GM12892 (cell line): Measurements from ENCODE around the gene ACACB.

Experiments
- DNase-seq: peaks from one replicate; pipeline ENCODE4 v3.0.0; 2011; ENCODE audit not compliant: insufficient read length
- FAIRE-seq: peaks from 2 replicates; lab custom pipeline; 2011; peaks lifted over from hg19 to GRCh38; lab: Jason Lieb, UNC
- POLR2A ChIP-seq: IDR thresholded peaks from 2 replicates; pipeline ENCODE4 v1.6.1; 2011; ENCODE audit warnings: low read depth, low read length, control low read depth
- POLR2AphosphoS5 ChIP-seq: IDR thresholded peaks from 2 replicates; pipeline ENCODE4 v1.6.1; 2011; ENCODE audit warnings: low read depth, low read length, control low read depth
- TAF1 ChIP-seq: IDR thresholded peaks from 2 replicates; pipeline ENCODE4 v1.6.1; 2011; ENCODE audit warnings: low read depth, mild to moderate bottlenecking, control low read depth, low read length, borderline replicate concordance

ACACB gene

DNA sequence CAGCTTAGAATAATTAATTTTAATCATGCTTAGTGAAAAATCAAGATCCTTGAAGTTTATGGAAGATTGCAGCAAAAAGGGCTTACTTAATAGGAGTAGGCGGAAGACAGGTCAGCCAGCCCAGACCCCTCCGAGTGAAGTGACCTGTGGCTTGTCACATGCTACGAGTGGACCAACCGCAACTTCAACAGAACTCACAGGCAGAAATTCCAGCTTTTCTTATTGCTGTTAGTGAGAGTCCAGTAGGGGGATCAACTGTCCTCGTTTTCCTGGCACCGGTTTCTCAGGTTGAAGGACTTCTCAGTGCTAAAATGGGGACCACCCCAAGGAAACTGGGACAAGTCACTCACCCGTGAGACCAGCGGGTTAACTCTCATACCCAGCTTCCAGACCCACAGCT lies 72.9 kb downstream of the ACACB start:
- TF ChIP-seq POLR2AphosphoS5: no peak
- no peak for TF ChIP-seq POLR2A
- no peak for TF ChIP-seq TAF1
- DNase-seq (no peak), FAIRE-seq (no peak)

DNA sequence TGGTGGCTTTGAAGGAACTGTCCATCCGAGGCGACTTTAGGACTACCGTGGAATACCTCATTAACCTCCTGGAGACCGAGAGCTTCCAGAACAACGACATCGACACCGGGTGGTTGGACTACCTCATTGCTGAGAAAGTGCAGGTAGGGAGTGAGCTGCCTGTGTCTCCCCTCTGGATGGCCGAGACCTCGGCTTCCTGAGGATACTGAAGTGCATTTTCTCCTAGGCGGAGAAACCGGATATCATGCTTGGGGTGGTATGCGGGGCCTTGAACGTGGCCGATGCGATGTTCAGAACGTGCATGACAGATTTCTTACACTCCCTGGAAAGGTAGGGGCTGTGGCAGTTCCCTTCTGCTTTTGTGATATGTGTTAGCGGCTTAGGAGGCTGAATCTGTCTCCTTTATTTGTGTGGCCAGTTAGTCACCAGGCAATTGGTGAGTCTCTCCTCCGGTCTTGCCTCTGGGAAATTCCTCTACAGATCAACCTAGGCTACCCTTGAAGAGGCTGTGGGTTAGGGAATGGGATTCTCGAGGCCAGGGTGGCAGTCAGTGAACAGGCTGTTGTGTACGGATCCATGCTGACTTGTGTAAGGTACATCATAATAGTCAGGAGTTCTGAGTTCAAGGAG lies 75.3 kb downstream of the ACACB start:
- TF ChIP-seq POLR2A: no peak
- TF ChIP-seq POLR2AphosphoS5: no peak
- no peak for TF ChIP-seq TAF1
- DNase-seq (no peak), FAIRE-seq (no peak)

DNA sequence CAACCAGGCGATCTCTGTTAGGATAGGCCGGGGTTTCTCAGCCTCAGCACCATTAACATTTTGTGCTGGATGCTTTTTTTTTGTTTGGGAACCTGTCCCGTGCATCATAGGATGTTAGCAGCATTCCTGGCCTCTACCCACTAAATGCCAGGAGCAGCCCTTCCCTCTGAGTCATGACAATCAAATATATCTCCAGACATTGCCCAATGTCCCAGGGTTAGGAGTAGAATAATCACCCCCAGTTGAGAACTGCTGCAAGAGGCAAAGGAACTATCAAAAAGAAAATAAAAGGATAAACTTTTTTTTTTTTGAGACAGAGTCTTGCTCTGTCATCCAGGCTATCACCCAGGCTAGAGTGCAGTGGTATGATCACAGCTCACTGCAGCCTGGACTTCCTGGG lies 76.0 kb downstream of the ACACB start:
- TF ChIP-seq POLR2AphosphoS5 (no peak), TAF1 (no peak), POLR2A (no peak)
- no peak for FAIRE-seq
- DNase-seq: no peak

DNA sequence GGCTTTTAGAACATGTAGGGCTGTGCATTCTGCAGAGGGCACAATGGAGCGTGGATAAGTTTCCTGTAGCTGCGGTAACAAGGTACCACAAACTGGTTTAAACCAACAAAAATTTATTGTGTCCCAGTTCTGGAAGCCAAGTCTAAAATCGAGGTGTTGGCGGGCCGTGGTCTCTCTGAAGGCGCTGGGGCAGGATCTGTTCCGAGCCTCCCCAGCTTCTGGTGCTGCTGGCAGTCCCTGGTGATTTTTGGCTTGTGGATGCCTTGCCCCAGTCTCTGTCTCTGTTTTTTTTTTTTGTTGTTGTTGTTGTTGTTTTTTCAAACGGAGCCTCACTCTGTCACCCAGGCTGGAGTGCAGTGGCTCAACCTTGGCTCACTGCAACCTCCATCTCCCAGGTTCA lies 77.5 kb downstream of the ACACB start:
- no peak for DNase-seq
- FAIRE-seq: no peak
- TF ChIP-seq TAF1 (no peak), POLR2AphosphoS5 (no peak), POLR2A (no peak)

DNA sequence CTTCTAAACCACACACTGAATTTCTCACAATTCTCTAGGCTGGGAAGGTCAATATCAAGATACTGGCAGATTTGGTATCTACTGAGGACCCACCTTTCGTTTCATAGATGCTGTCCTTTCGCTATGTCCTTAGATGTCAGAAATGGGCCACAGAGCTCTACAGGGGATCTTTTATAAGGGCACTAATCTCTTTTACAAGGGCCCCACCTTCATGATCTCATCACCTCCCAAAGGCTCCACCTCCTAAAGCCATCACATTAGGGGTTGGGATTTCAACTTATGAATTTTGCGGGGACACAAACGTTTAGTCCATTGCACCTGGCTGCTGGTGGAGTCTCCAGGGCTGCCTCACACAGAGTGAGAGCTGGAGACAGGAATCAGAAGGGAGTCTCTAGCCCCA lies 79.9 kb downstream of the ACACB start:
- FAIRE-seq (no peak), DNase-seq (no peak)
- no peak for TF ChIP-seq TAF1
- TF ChIP-seq POLR2AphosphoS5: no peak
- no peak for TF ChIP-seq POLR2A

DNA sequence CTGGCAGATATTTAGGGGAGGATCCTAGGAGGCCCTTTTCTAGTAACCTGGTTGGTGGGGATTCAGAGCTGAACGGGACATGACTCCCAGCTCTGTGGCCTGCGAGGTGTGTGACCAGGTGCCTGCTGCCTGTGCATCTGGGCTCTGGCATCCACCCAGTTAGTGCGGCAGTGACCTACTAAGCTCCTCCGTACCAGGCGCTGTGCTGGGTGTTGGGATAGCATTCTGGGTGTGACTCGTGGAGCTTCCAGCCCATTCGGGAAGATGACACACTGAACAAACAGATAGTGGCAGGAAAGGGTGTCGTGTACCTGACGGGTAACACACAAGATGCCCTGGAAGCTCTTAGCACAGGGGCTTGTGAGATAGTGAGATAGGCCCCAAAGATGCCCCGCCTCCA lies 80.9 kb downstream of the ACACB start:
- FAIRE-seq (no peak), DNase-seq (no peak)
- no peak for TF ChIP-seq TAF1
- no peak for TF ChIP-seq POLR2AphosphoS5
- no peak for TF ChIP-seq POLR2A

DNA sequence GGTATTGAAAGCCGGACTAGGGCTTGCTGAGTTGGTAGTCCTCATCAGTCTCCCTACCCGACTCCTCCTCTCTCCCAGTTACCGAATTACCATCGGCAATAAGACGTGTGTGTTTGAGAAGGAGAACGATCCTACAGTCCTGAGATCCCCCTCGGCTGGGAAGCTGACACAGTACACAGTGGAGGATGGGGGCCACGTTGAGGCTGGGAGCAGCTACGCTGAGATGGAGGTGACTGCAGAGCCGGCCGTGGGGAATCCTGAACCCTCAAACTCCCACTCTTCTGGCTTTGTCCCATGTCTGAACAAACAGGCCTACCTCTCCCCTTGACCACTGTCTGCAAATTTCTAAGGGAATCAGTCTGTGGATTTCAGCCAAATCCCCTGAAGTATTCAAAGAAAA lies 82.9 kb downstream of the ACACB start:
- no peak for TF ChIP-seq POLR2A
- TF ChIP-seq POLR2AphosphoS5: no peak
- no peak for TF ChIP-seq TAF1
- FAIRE-seq (no peak), DNase-seq (no peak)

DNA sequence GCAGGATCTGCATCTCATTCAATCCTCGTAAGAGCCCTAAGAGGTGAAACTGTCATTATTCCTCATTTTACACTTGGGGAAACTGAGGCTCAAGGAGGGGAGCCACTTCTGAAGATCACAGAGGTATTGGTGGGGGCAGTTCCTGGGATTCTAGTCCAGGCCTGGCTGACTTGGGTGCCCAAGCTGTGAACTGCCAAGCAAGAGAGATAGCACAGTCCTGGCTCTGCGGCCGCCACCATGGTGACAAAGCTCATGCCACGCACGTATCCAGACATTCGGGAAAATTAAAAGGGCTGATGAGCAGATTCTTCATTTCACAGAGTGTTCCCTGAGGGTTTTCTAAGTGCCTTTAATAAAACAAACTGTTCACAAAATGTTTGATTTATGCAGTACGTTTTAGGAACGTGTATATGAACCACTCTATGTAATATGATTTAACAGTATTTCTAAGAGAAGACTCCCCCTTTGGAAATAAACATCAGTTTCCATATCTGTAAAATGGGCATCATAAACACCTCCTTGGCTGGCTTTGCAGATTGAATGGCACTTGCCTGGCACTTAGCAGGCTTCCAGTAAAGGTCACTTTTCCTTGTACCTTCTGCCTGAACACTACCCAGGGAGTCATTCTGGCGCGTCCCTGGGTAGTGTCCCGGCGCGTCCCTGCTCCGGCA lies 84.6 kb downstream of the ACACB start:
- no peak for TF ChIP-seq POLR2AphosphoS5
- TF ChIP-seq TAF1: no peak
- no peak for TF ChIP-seq POLR2A
- FAIRE-seq (no peak), DNase-seq (no peak)

DNA sequence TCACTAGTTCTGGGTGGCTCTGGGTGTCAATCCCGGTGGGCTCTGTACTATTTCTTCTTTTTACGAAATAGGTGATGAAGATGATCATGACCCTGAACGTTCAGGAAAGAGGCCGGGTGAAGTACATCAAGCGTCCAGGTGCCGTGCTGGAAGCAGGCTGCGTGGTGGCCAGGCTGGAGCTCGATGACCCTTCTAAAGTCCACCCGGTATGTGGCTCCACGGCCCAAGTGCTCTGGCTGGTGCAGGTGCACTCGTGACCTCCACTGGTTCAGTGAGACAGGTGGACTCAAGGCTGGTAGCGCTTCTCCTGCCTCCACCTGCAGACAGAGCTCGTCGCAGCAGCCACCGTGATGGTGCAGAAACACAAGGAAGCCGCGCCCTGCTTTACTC lies 85.1 kb downstream of the ACACB start:
- FAIRE-seq: no peak
- no peak for DNase-seq
- TF ChIP-seq TAF1 (no peak), POLR2AphosphoS5 (no peak), POLR2A (no peak)

DNA sequence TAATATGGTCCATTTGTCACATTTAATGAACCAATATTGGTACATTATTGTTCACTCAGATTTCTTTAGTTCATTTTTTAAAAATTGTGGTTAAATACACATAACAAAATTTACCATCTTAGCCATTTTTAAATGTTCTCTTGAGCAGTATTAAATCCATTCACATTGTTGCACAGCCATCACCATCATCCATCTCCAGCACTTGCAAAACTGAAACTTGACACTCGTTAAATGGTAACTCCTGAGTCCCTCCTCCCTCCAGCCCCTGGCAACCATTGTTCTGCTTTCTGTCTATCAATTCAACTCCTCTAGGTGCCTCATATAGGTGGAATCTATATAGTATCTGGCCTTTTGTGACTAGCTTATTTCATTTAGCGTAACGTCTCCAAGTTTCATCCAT lies 86.4 kb downstream of the ACACB start:
- DNase-seq (no peak), FAIRE-seq (no peak)
- TF ChIP-seq POLR2A: no peak
- TF ChIP-seq TAF1: no peak
- no peak for TF ChIP-seq POLR2AphosphoS5

DNA sequence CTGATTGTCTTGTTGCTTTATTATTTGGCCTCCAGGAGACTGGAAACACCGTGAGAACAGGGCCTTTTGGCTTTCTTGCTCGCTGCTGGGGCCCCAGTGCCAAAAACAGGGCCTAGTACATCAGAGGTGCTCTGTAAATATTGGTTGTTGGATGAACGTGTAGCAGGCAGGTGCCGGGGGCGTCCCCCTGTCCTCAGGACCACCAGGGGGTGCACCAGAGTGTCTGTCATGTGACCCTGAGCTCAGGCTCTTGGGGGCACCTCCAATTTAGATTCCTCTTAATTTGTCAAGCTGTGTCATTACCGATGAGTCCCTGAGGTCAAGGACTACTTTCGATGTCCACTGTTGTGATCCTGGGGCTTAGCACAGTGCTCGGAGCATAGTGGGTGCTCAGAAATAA lies 87.1 kb downstream of the ACACB start:
- TF ChIP-seq POLR2AphosphoS5 (no peak), POLR2A (no peak), TAF1 (no peak)
- DNase-seq (no peak), FAIRE-seq (no peak)

DNA sequence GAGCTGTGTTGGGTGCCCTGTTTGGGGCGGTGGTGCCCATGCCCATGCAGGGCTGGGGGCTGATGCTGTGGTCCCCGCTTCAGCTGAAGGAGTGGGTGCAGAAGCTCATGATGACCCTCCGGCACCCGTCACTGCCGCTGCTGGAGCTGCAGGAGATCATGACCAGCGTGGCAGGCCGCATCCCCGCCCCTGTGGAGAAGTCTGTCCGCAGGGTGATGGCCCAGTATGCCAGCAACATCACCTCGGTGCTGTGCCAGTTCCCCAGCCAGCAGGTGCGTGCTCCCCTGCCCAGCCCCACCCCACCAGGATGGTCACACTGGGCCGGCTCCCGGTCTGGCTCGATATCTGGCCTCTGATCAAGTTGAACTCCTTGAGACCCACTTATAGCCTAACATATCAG lies 92.7 kb downstream of the ACACB start:
- TF ChIP-seq POLR2AphosphoS5 (no peak), TAF1 (no peak), POLR2A (no peak)
- DNase-seq (no peak), FAIRE-seq (no peak)
